PC-9 (cell line): ENCODE measurements around the gene SEMA6A. TPM values are rescaled to one million over a fixed set of nuclear protein-coding genes. Genes with fewer than 3 reads are reported as not detected.

Experiments
- BruUV-seq: library from RNA; stranded (reverse); fragments of 400-500 nt; replicated peaks from 2 replicates; lab custom pipeline; 2021; lab: Mats Ljungman, UMichigan
- CTCF ChIA-PET: fragments of 300-600 bp; sonication (Branson Sonifier 250); formaldehyde crosslinking; loops from one replicate; lab custom pipeline; 2022; ENCODE audit warnings: antibody characterized with exemption; lab: Charles Lee
- POLR2A ChIA-PET: fragments of 300-600 bp; sonication (Branson Sonifier 250); formaldehyde crosslinking; loops from one replicate; lab custom pipeline; 2022; ENCODE audit warnings: antibody characterized with exemption; ENCODE audit not compliant: unreplicated experiment; lab: Charles Lee
- DNase-seq, 2 experiments: peaks; one replicate each; pipeline versions ENCODE4 v3.0.0 to v3.0.0-alpha.2; 2015 to 2022; ENCODE audit warnings: mixed read lengths in 1 of 2
- H2AFZ ChIP-seq: fragments of 200-600 bp; sonication (generic); 2 replicates; pipeline ENCODE4 v1.8.1; 2017; ENCODE audit warnings: antibody characterized with exemption
- H3F3A ChIP-seq: fragments of 200-600 bp; sonication (generic); 2 replicates; pipeline ENCODE4 v1.8.1; 2017; ENCODE audit warnings: antibody characterized with exemption, mild to moderate bottlenecking, low read depth; ENCODE audit not compliant: insufficient read depth
- H3K27ac ChIP-seq: fragments of 200-600 bp; sonication (generic); 2 replicates; pipeline ENCODE4 v1.6.1; 2016; ENCODE audit warnings: mixed run types
- H3K27me3 ChIP-seq: fragments of 200-600 bp; sonication (generic); 2 replicates; pipeline ENCODE4 v1.6.1; 2016; ENCODE audit warnings: low read depth, mixed run types; ENCODE audit not compliant: insufficient read depth
- H3K36me3 ChIP-seq: fragments of 200-600 bp; sonication (generic); 2 replicates; pipeline ENCODE4 v1.6.1; 2016; ENCODE audit warnings: low read depth, mixed run types
- H3K4me1 ChIP-seq: fragments of 200-600 bp; sonication (generic); replicated peaks from 2 replicates; pipeline ENCODE4 v1.6.1; 2016; ENCODE audit warnings: mixed run types; ENCODE audit not compliant: insufficient read depth
- H3K4me2 ChIP-seq: fragments of 200-600 bp; sonication (generic); 2 replicates; pipeline ENCODE4 v1.6.1; 2017; ENCODE audit warnings: mixed run types
- H3K4me3 ChIP-seq: fragments of 200-600 bp; sonication (generic); 2 replicates; pipeline ENCODE4 v1.6.1; 2016; ENCODE audit warnings: mixed run types
- H3K79me2 ChIP-seq: fragments of 200-600 bp; sonication (generic); 2 replicates; pipeline ENCODE4 v1.6.1; 2017; ENCODE audit warnings: low read depth, mixed run types
- H3K9me2 ChIP-seq: fragments of 200-600 bp; sonication (generic); 2 replicates; pipeline ENCODE4 v1.8.1; 2017; ENCODE audit warnings: mild to moderate bottlenecking; ENCODE audit not compliant: insufficient read depth
- H3K9me3 ChIP-seq: fragments of 200-600 bp; sonication (generic); 2 replicates; pipeline ENCODE4 v1.8.1; 2016; ENCODE audit warnings: low read depth; ENCODE audit not compliant: insufficient read depth
- H4K20me1 ChIP-seq: fragments of 200-600 bp; sonication (generic); 2 replicates; pipeline ENCODE4 v1.8.1; 2017; ENCODE audit not compliant: insufficient read depth
- EZH2 ChIP-seq: fragments of 200-600 bp; sonication (generic); IDR thresholded peaks from 2 replicates; pipeline ENCODE4 v1.8.0; 2017; ENCODE audit warnings: antibody characterized with exemption, low read depth
- intact Hi-C: fragments of 100-400 bp; cut with micrococcal nuclease; formaldehyde crosslinking; loops from one replicate; pipeline ENCODE4 v1.10.0; 2022; ENCODE audit not compliant: unreplicated experiment
- total RNA-seq: library from RNA; stranded (reverse); gene quantifications from 2 replicates; pipeline ENCODE4 v1.2.3, GENCODE V29; 2021
- TF ChIP-seq, protein P1 (sequence below): fragments of 200-600 bp; sonication (generic); conservative IDR thresholded peaks from 2 replicates; pipeline ENCODE4 v1.6.1; 2017; ENCODE audit warnings: mixed run types, antibody characterized with exemption, mild to moderate bottlenecking, moderate library complexity

SEMA6A gene
- total RNA-seq, 1 experiment from 2014 or later = not detected

- no peaks in the 10 kb centered on the region for H3K9me2 ChIP-seq
- H3K36me3 ChIP-seq = no peaks in the 10 kb centered on the region
- H3K4me2 ChIP-seq = no peak overlapping the region
- TF ChIP-seq EZH2 = no peak
- TF ChIP-seq, protein P1, sequence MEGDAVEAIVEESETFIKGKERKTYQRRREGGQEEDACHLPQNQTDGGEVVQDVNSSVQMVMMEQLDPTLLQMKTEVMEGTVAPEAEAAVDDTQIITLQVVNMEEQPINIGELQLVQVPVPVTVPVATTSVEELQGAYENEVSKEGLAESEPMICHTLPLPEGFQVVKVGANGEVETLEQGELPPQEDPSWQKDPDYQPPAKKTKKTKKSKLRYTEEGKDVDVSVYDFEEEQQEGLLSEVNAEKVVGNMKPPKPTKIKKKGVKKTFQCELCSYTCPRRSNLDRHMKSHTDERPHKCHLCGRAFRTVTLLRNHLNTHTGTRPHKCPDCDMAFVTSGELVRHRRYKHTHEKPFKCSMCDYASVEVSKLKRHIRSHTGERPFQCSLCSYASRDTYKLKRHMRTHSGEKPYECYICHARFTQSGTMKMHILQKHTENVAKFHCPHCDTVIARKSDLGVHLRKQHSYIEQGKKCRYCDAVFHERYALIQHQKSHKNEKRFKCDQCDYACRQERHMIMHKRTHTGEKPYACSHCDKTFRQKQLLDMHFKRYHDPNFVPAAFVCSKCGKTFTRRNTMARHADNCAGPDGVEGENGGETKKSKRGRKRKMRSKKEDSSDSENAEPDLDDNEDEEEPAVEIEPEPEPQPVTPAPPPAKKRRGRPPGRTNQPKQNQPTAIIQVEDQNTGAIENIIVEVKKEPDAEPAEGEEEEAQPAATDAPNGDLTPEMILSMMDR = no peak
- H3F3A ChIP-seq = no peaks in the 10 kb centered on the region
- H3K27me3 ChIP-seq = peaks cover 52% of the 10 kb centered on the region
- H3K79me2 ChIP-seq = no peaks in the 10 kb centered on the region
- no peaks in the 10 kb centered on the region; the same call in 1 of the 2 replicates for H3K9me3 ChIP-seq
- H2AFZ ChIP-seq = no peak overlapping the region
- H3K27ac ChIP-seq = no peak overlapping the region
- intact Hi-C loops = no loop called here
- ChIA-PET POLR2A (no interaction called here), CTCF (no interaction called here)
- H3K4me3 ChIP-seq = no peak overlapping the region
- DNase-seq = no peak
- no peaks in the 10 kb centered on the region for H4K20me1 ChIP-seq
- H3K4me1 ChIP-seq = no peaks in the 10 kb centered on the region
- no TSS peak for BruUV-seq
Observed at GRCh38 chr5:116507941-116508655, 66.5 kb downstream of the SEMA6A start.

DNA sequence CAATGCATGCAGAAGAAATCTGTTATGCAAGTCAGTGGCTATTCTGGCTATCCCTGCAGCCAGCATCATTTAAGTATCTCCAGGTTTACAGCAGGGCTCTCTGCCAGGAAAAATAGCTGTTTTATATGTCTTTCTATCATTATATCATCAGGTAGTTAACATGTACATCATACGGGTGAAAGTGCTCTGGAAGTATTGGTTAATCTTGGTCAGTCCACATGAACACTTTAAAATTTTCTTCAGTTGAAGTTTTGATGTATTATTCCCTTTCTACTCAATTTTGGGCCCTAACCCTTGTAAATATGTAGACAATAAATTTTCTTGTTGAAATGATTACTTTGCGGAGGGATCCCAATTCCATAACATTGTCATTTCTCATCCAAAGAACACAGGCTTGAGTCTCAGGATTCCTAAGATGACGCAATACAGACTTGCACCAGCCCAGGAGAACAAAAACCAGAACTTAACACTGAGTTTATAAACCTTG, 67.5 kb downstream of the SEMA6A start:
- Histone ChIP-seq H3K4me2 (no peak overlapping the region), H3K36me3 (no peaks in the 10 kb centered on the region), H3K79me2 (no peaks in the 10 kb centered on the region), H3F3A (no peaks in the 10 kb centered on the region), H3K9me2 (no peaks in the 10 kb centered on the region), H4K20me1 (no peaks in the 10 kb centered on the region), H3K27me3 (peaks cover 43% of the 10 kb centered on the region), H2AFZ (no peak overlapping the region), H3K4me3 (no peak overlapping the region), H3K4me1 (no peaks in the 10 kb centered on the region), H3K27ac (no peak overlapping the region), H3K9me3 (no peaks in the 10 kb centered on the region; the same call in 1 of the 2 replicates)
- ChIA-PET POLR2A (no interaction called here), CTCF (no interaction called here)
- intact Hi-C loops = no loop called here
- BruUV-seq = no TSS peak
- DNase-seq = no peak
- TF ChIP-seq, protein P1 = no peak
- TF ChIP-seq EZH2 = no peak

DNA sequence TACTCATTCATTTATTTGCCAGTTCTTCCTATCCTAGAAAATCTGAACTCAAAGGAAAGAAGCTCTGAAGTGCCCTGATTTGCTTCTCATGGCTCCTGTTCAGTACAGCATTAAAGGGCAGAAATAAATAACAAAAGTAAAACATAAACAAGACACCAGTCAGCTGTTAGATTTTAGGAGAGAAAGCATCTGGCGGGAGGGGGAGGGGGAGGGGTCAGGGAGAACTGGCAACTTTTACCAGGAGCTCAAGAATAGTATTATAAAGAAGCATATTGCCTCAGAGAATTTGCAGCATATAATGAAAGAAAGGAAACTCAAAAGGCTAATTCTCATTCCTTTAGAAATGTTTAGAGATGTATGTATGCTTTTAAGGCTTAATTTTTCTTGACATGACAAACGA, 68.1 kb downstream of the SEMA6A start:
- POLR2A ChIA-PET = no interaction called here

More for the DNA sequence above, 68.1 kb downstream of the SEMA6A start:
- no peaks in the 10 kb centered on the region for H3K36me3 ChIP-seq
- H3K79me2 ChIP-seq = no peaks in the 10 kb centered on the region
- no peaks in the 10 kb centered on the region for H3K4me1 ChIP-seq
- no peak overlapping the region for H3K27ac ChIP-seq
- CTCF ChIA-PET = no interaction called here
- H3K4me2 ChIP-seq = no peak overlapping the region
- H4K20me1 ChIP-seq = no peaks in the 10 kb centered on the region
- H3K9me3 ChIP-seq = no peaks in the 10 kb centered on the region; the same call in 1 of the 2 replicates
- no peak for DNase-seq
- peaks cover 37% of the 10 kb centered on the region for H3K27me3 ChIP-seq
- TF ChIP-seq, protein P1 = no peak
- no peak for TF ChIP-seq EZH2
- H3F3A ChIP-seq = no peaks in the 10 kb centered on the region
- no peak overlapping the region for H2AFZ ChIP-seq
- intact Hi-C loops = no loop called here
- no peaks in the 10 kb centered on the region for H3K9me2 ChIP-seq
- no TSS peak for BruUV-seq
- H3K4me3 ChIP-seq = no peak overlapping the region
